ENCODE measurements around the gene PRKAG2. TPM values are rescaled to one million over a fixed set of nuclear protein-coding genes. Genes with fewer than 3 reads are reported as not detected.

PRKAG2 gene
- total and polyA plus RNA-seq, 8 donors: 12.9 to 34.6 (median 18.0) TPM

GRCh38 chr7:151686826-151687225 lies 190.1 kb downstream of the PRKAG2 start:
- no peak overlapping the region for H3K4me3 ChIP-seq
- intact Hi-C loops (cut with DNase I): no loop called here
- no peak for DNase-seq
- TF ChIP-seq CTCF (IDR thresholded peaks at IDR 0.05): no peak
- no peaks in the 10 kb centered on the region for H3K9me3 ChIP-seq
- peaks cover 8 to 22% of the 10 kb centered on the region in 2 donors for H3K4me1 ChIP-seq
- ATAC-seq: no peak
- H3K27ac ChIP-seq: peak overlapping the region in 1 of 2 donors; percentile 60
- H3K27me3 ChIP-seq: no peaks in the 10 kb centered on the region
- no peaks in the 10 kb centered on the region for H3K36me3 ChIP-seq

- TF ChIP-seq CTCF (IDR thresholded peaks at IDR 0.05): no peak
- DNase-seq (no peak), ATAC-seq (no peak)
- Histone ChIP-seq H3K36me3 (no peaks in the 10 kb centered on the region), H3K27me3 (no peaks in the 10 kb centered on the region), H3K4me3 (no peak overlapping the region), H3K9me3 (no peaks in the 10 kb centered on the region), H3K27ac (no peak overlapping the region), H3K4me1 (peaks cover 8 to 22% of the 10 kb centered on the region in 2 donors)
- intact Hi-C loops (cut with DNase I): no loop called here
These were observed 190.7 kb downstream of the PRKAG2 start for GRCh38 chr7:151686016-151686766.

DNA sequence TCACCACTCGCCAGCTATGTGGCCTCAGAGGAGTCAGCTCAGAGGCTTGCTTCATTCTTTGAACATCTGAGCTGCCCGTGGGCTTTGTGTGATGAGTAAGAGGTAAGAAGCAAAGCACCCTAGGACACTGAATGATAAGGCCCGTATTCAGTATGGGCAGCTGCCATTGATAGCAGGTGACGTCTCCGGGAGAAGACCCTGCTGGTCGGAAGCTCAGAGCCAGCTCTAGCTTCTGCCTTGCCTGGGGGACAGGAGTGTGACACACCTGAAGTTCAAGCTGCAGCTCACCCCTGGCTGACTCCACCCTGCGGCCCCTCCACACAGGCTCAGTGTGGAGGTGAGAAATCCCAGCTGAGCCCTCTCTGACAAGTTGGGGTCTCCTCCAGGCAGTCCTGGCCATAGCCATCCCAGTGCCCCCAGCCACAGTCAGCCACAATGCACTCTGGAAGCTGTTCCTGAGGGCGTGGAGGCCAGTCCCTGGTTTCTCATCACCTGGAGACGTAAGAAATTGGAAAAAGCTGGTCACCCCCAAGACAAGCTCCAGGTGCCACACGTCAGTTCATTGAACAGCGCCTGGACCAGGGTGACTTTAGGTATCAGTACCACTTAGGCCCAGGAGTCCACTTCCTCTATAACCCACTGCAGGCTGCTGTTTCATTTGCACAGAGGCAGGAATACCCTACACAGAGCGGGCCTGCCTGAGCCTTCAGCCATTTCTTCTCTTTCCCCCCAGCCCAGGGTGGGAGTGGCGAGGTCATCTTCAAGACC lies 192.3 kb downstream of the PRKAG2 start:
- intact Hi-C loops (cut with DNase I): no loop called here
- H3K27me3 ChIP-seq: no peaks in the 10 kb centered on the region
- ATAC-seq: no peak
- no peaks in the 10 kb centered on the region for H3K36me3 ChIP-seq
- no peak for DNase-seq
- TF ChIP-seq CTCF (IDR thresholded peaks at IDR 0.05): no peak
- no peak overlapping the region for H3K4me3 ChIP-seq
- no peaks in the 10 kb centered on the region for H3K9me3 ChIP-seq
- H3K4me1 ChIP-seq: peaks cover 8 to 32% of the 10 kb centered on the region in 2 donors
- H3K27ac ChIP-seq: no peak overlapping the region

GRCh38 chr7:151683615-151684407 lies 193.1 kb downstream of the PRKAG2 start:
- intact Hi-C loops (cut with DNase I): no loop called here
- no peak overlapping the region for H3K27ac ChIP-seq
- DNase-seq (no peak), ATAC-seq (no peak)
- no peaks in the 10 kb centered on the region for H3K27me3 ChIP-seq
- TF ChIP-seq CTCF (IDR thresholded peaks at IDR 0.05): no peak
- no peaks in the 10 kb centered on the region for H3K36me3 ChIP-seq
- no peaks in the 10 kb centered on the region for H3K9me3 ChIP-seq
- H3K4me1 ChIP-seq: peaks cover 8 to 35% of the 10 kb centered on the region in 2 donors
- no peak overlapping the region for H3K4me3 ChIP-seq

Measured in left lung (tissue), 10 donors.